ENCODE data around the gene FIBIN. TPM values are rescaled to one million over a fixed set of nuclear protein-coding genes. Genes with fewer than 3 reads are reported as not detected.
A peak's percentile ranks its signal among the peaks of the same experiment; 100 is the strongest.

FIBIN gene
- total and polyA plus RNA-seq, 4 donors = 1.6 to 3.7 (median 2.2) TPM

- TF ChIP-seq CTCF (IDR thresholded peaks at IDR 0.05; ENCODE audit: low read depth, low read length, missing input control) (peak; percentile 10), NR2F2 (IDR thresholded peaks at IDR 0.05) (no peak)
Measured at GRCh38 chr11:26950260-26950719, 43.6 kb upstream of the FIBIN start (continued).

DNA sequence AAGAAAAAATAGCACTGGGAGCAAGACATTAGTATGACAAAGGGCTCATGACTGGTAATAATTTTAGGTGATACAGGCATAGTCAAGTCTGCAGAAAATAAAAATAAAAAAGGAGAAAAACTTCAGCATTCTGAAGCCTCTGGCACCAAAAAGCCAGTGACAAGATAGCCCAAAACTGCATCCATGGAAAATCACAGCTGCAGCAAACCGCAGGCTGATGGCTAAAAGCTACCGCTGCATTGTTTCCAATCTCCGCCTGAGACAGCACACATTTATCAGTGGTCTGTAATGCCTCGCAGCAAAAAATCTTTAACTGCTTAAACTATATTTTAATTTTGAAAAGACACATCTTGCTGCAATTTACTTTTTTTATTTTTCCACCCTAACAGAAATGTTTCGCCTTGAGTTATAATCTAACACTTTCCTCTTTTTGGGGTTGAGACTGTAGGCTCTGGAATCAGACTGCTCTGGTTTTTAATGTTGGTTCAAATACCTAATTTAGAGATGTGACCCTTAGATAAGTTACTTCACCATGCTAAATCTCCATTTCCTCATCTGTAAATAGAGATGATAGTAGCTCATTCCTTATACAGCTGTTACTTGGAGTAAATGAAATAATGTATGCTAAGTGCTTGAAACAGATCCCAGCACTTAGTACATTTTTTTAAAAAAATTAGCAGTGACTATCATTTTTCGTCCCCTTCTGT lies 42.0 kb upstream of the FIBIN start:
- TF ChIP-seq ATF3 (IDR thresholded peaks at IDR 0.05) (no peak), RXRA (IDR thresholded peaks at IDR 0.05) (no peak), HNF4A (conservative IDR thresholded peaks at IDR 0.05) (no peak), RAD21 (IDR thresholded peaks at IDR 0.05) (no peak)
- WGBS = 91% methylated on average over 6 of the region's 6 CpGs
- H3K36me3 ChIP-seq (ENCODE audit: control insufficient read depth in 4 of 4, insufficient read depth in 3 of 4, low read depth in 1 of 4, low read length in 3 of 4) = no peaks in the 10 kb centered on the region
- H3K4me3 ChIP-seq (ENCODE audit: low read depth in 1 of 3, low read length in 3 of 3) = no peak overlapping the region
- no peaks in the 10 kb centered on the region for H3K27me3 ChIP-seq (ENCODE audit: control insufficient read depth in 4 of 4, insufficient read depth in 4 of 4, low read length in 3 of 4)
- H3K27ac ChIP-seq (ENCODE audit: low read depth in 1 of 2, low read length in 2 of 2) = no peak overlapping the region
- H3K4me1 ChIP-seq (ENCODE audit: control insufficient read depth in 4 of 4, insufficient read depth in 4 of 4, low read length in 3 of 4) = peaks cover 4 to 20% (median 13%) of the 10 kb centered on the region in 4 donors
- DNase-seq (ENCODE audit: low spot score) = no peak
- H3K9me3 ChIP-seq (ENCODE audit: control insufficient read depth in 4 of 4, low read length in 3 of 4) = no peaks in the 10 kb centered on the region
- no peak overlapping the region for H3K9ac ChIP-seq (ENCODE audit: low read depth in 1 of 2, low read length in 2 of 2)

DNA sequence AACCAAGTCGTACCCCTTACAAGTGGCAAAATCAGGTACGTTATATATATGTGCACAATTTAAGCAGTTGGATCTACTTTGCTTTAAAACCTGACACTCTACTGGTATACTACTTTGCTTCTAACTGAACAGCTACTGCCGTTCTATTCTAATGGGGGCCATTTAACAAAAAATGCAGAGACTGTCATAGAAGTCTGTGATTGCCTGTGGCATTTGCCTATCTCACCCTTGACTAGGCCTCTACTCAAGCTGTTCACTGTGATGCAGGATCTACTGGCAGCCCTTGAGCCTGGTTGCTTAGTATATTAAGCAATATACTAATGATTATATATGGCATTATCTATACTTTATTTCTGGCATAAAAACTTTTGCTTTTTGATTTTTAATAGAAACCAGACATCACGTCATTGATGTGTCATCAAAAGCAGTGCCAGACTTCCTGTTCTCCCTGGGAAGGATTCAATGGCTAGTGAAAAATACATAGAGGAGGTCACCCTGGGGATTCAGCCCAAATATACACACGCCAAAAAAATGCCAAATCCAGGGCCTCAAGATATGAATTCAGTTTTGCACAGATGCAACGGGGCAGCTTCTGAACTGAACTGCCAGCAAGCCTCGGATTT lies 40.0 kb upstream of the FIBIN start:
- Histone ChIP-seq H3K4me1 (ENCODE audit: control insufficient read depth in 4 of 4, insufficient read depth in 4 of 4, low read length in 3 of 4) (peaks cover 0 to 15% (median 8%) of the 10 kb centered on the region in 4 donors), H3K27ac (ENCODE audit: low read depth in 1 of 2, low read length in 2 of 2) (no peak overlapping the region), H3K36me3 (ENCODE audit: control insufficient read depth in 4 of 4, insufficient read depth in 3 of 4, low read depth in 1 of 4, low read length in 3 of 4) (no peaks in the 10 kb centered on the region), H3K27me3 (ENCODE audit: control insufficient read depth in 4 of 4, insufficient read depth in 4 of 4, low read length in 3 of 4) (no peaks in the 10 kb centered on the region), H3K4me3 (ENCODE audit: low read depth in 1 of 3, low read length in 3 of 3) (no peak overlapping the region), H3K9ac (ENCODE audit: low read depth in 1 of 2, low read length in 2 of 2) (no peak overlapping the region), H3K9me3 (ENCODE audit: control insufficient read depth in 4 of 4, low read length in 3 of 4) (no peaks in the 10 kb centered on the region)
- no peak for TF ChIP-seq CTCF (IDR thresholded peaks at IDR 0.05; ENCODE audit: low read depth, low read length, missing input control)
- TF ChIP-seq, protein P1, sequence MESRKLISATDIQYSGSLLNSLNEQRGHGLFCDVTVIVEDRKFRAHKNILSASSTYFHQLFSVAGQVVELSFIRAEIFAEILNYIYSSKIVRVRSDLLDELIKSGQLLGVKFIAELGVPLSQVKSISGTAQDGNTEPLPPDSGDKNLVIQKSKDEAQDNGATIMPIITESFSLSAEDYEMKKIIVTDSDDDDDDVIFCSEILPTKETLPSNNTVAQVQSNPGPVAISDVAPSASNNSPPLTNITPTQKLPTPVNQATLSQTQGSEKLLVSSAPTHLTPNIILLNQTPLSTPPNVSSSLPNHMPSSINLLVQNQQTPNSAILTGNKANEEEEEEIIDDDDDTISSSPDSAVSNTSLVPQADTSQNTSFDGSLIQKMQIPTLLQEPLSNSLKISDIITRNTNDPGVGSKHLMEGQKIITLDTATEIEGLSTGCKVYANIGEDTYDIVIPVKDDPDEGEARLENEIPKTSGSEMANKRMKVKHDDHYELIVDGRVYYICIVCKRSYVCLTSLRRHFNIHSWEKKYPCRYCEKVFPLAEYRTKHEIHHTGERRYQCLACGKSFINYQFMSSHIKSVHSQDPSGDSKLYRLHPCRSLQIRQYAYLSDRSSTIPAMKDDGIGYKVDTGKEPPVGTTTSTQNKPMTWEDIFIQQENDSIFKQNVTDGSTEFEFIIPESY (IDR thresholded peaks at IDR 0.05) = no peak
- no peak for TF ChIP-seq ATF3 (IDR thresholded peaks at IDR 0.05)
- no peak for TF ChIP-seq YY1 (IDR thresholded peaks at IDR 0.05)
- no peak for TF ChIP-seq EGR1 (IDR thresholded peaks at IDR 0.05; ENCODE audit: low read depth in 2 of 2)
- TF ChIP-seq SP1 (IDR thresholded peaks at IDR 0.05) = no peak
- TF ChIP-seq, protein P2, sequence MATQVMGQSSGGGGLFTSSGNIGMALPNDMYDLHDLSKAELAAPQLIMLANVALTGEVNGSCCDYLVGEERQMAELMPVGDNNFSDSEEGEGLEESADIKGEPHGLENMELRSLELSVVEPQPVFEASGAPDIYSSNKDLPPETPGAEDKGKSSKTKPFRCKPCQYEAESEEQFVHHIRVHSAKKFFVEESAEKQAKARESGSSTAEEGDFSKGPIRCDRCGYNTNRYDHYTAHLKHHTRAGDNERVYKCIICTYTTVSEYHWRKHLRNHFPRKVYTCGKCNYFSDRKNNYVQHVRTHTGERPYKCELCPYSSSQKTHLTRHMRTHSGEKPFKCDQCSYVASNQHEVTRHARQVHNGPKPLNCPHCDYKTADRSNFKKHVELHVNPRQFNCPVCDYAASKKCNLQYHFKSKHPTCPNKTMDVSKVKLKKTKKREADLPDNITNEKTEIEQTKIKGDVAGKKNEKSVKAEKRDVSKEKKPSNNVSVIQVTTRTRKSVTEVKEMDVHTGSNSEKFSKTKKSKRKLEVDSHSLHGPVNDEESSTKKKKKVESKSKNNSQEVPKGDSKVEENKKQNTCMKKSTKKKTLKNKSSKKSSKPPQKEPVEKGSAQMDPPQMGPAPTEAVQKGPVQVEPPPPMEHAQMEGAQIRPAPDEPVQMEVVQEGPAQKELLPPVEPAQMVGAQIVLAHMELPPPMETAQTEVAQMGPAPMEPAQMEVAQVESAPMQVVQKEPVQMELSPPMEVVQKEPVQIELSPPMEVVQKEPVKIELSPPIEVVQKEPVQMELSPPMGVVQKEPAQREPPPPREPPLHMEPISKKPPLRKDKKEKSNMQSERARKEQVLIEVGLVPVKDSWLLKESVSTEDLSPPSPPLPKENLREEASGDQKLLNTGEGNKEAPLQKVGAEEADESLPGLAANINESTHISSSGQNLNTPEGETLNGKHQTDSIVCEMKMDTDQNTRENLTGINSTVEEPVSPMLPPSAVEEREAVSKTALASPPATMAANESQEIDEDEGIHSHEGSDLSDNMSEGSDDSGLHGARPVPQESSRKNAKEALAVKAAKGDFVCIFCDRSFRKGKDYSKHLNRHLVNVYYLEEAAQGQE (IDR thresholded peaks at IDR 0.05) = no peak
- WGBS = 87% methylated on average over 7 of the region's 7 CpGs
- DNase-seq (ENCODE audit: low spot score) = no peak

All from liver (tissue), 9 donors.